H1 (cell line): ENCODE measurements around the gene MPZL3. TPM values are rescaled to one million over a fixed set of nuclear protein-coding genes. Genes with fewer than 3 reads are reported as not detected.

Source experiments
- CTCF ChIA-PET: fragments of 300-600 bp; sonication (Branson Sonifier 250); formaldehyde crosslinking; loops from one replicate; lab custom pipeline; 2021; ENCODE audit not compliant: partially characterized antibody; lab: Charles Lee
- POLR2A ChIA-PET: fragments of 300-600 bp; sonication (Branson Sonifier 250); formaldehyde crosslinking; loops from one replicate; lab custom pipeline; 2021; ENCODE audit warnings: inconsistent platforms; ENCODE audit not compliant: partially characterized antibody; lab: Charles Lee
- DNase-seq, 2 experiments: peaks; one replicate each; pipeline versions ENCODE4 v3.0.0 to v3.0.0-alpha.2; 2010 to 2022; ENCODE audit warnings: low spot score in 2 of 2, low read depth in 1 of 2, mixed read lengths in 1 of 2
- FAIRE-seq: peaks from 2 replicates; lab custom pipeline; 2011; peaks lifted over from hg19 to GRCh38; lab: Jason Lieb, UNC
- H2AFZ ChIP-seq: 2 replicates; pipeline ENCODE4 v1.8.1; 2012; ENCODE audit warnings: low read length, inconsistent platforms
- H2AK5ac ChIP-seq: 2 replicates; pipeline ENCODE4 v1.6.1; 2013; ENCODE audit warnings: low read depth, low read length
- H2BK120ac ChIP-seq: replicated peaks from 2 replicates; pipeline ENCODE3; 2013; ENCODE audit warnings: low read depth, low read length, inconsistent platforms
- H2BK12ac ChIP-seq: 2 replicates; pipeline ENCODE4 v1.6.1; 2013; ENCODE audit warnings: low read depth, low read length
- H2BK15ac ChIP-seq: 2 replicates; pipeline ENCODE4 v1.6.1; 2013; ENCODE audit warnings: low read length
- H2BK20ac ChIP-seq: 2 replicates; pipeline ENCODE4 v1.6.1; 2013; ENCODE audit warnings: low read length
- H2BK5ac ChIP-seq: 2 replicates; pipeline ENCODE4 v1.6.1; 2013; ENCODE audit warnings: low read depth, low read length
- H3K14ac ChIP-seq: 2 replicates; pipeline ENCODE4 v1.6.1; 2013; ENCODE audit warnings: inconsistent platforms; ENCODE audit not compliant: insufficient read length
- H3K18ac ChIP-seq: 2 replicates; pipeline ENCODE4 v1.6.1; 2013; ENCODE audit warnings: low read length; ENCODE audit errors: extremely low read depth
- H3K23ac ChIP-seq: 2 replicates; pipeline ENCODE4 v1.6.1; 2013; ENCODE audit warnings: inconsistent platforms; ENCODE audit not compliant: insufficient read length
- H3K23me2 ChIP-seq: 2 replicates; pipeline ENCODE4 v1.6.1; 2013; ENCODE audit warnings: low read depth, low read length
- H3K27ac ChIP-seq: 2 replicates; pipeline ENCODE4 v1.6.1; 2011; ENCODE audit warnings: low read depth, low read length, inconsistent platforms
- H3K27me3 ChIP-seq, 4 experiments: replicated peaks in 1 of 4; 1 replicate in 1 of 4; 2 replicates in 3 of 4; pipeline versions ENCODE4 v1.6.1 to v1.8.1; 2011 to 2013; ENCODE audit warnings: low read length in 3 of 4, mild to moderate bottlenecking in 3 of 4, inconsistent platforms in 2 of 4, mixed read lengths in 2 of 4, moderate library complexity in 1 of 4; ENCODE audit not compliant: control insufficient read depth in 3 of 4, insufficient read depth in 3 of 4; ENCODE audit errors: extremely low read depth in 1 of 4
- H3K36me3 ChIP-seq, 4 experiments: 2 replicates each; pipeline versions ENCODE4 v1.6.1 to v1.8.1; 2011 to 2013; ENCODE audit warnings: mild to moderate bottlenecking in 4 of 4, low read length in 3 of 4, moderate library complexity in 2 of 4, control low read depth in 1 of 4, inconsistent platforms in 1 of 4; ENCODE audit not compliant: insufficient read depth in 4 of 4, control insufficient read depth in 2 of 4
- H3K4ac ChIP-seq: replicated peaks from 2 replicates; pipeline ENCODE3; 2013; ENCODE audit warnings: low read length, low read depth, mixed read lengths, inconsistent platforms; ENCODE audit not compliant: insufficient read length
- H3K4me1 ChIP-seq, 4 experiments: replicated peaks in 1 of 4; 1 replicate in 1 of 4; 2 replicates in 3 of 4; pipeline versions ENCODE4 v1.6.1 to v1.8.1; 2011 to 2013; ENCODE audit warnings: low read length in 3 of 4, inconsistent platforms in 2 of 4, mixed read lengths in 1 of 4; ENCODE audit not compliant: insufficient read depth in 4 of 4, control insufficient read depth in 3 of 4
- H3K4me2 ChIP-seq, 2 experiments: 2 replicates each; pipeline versions ENCODE4 v1.6.1 to v1.8.1; 2011 to 2013; ENCODE audit warnings: low read depth in 2 of 2, low read length in 2 of 2, control low read depth in 1 of 2, inconsistent platforms in 1 of 2, mild to moderate bottlenecking in 1 of 2; ENCODE audit not compliant: insufficient read depth in 1 of 2
- H3K4me3 ChIP-seq, 4 experiments: fragments of 200-600, 300-600 bp in 1 of 4; sonication (generic), shearing (Covaris generic), sonication (Bioruptor Twin) in 1 of 4; 2 replicates each; pipeline versions ENCODE4 v1.5.1 to v1.8.1; 2011 to 2016; ENCODE audit warnings: low read length in 4 of 4, low read depth in 3 of 4, control low read depth in 2 of 4, inconsistent platforms in 2 of 4, mild to moderate bottlenecking in 2 of 4, mixed read lengths in 1 of 4, moderate library complexity in 1 of 4; ENCODE audit not compliant: insufficient read depth in 2 of 4; ENCODE audit errors: extremely low read depth in 1 of 4
- H3K56ac ChIP-seq: replicated peaks from 2 replicates; pipeline ENCODE3; 2013; ENCODE audit warnings: low read depth, mild to moderate bottlenecking, mixed read lengths, low read length, inconsistent platforms; ENCODE audit not compliant: insufficient read length
- H3K79me1 ChIP-seq: 2 replicates; pipeline ENCODE4 v1.6.1; 2013; ENCODE audit warnings: low read depth, low read length, control low read depth
- H3K79me2 ChIP-seq, 2 experiments: 2 replicates each; pipeline versions ENCODE4 v1.6.1 to v1.8.1; 2012 to 2013; ENCODE audit warnings: low read length in 2 of 2, mild to moderate bottlenecking in 2 of 2, inconsistent platforms in 1 of 2; ENCODE audit not compliant: insufficient read depth in 2 of 2, control insufficient read depth in 1 of 2
- H3K9ac ChIP-seq, 4 experiments: replicated peaks in 1 of 4; 1 replicate in 1 of 4; 2 replicates in 3 of 4; pipeline versions ENCODE4 v1.6.1 to v1.8.1; 2011 to 2013; ENCODE audit warnings: low read depth in 3 of 4, low read length in 3 of 4, control low read depth in 2 of 4, mild to moderate bottlenecking in 2 of 4, moderate library complexity in 2 of 4, inconsistent platforms in 1 of 4; ENCODE audit errors: extremely low read depth in 1 of 4
- H3K9me3 ChIP-seq, 2 experiments: 2 replicates each; pipeline versions ENCODE4 v1.6.1 to v1.8.1; 2012 to 2013; ENCODE audit warnings: mild to moderate bottlenecking in 2 of 2, moderate library complexity in 2 of 2, control low read depth in 1 of 2, inconsistent platforms in 1 of 2, low read depth in 1 of 2, low read length in 1 of 2, mixed read lengths in 1 of 2; ENCODE audit not compliant: insufficient read depth in 2 of 2
- H4K20me1 ChIP-seq, 2 experiments: replicated peaks in 1 of 2; 2 replicates each; pipeline versions ENCODE3 to v1.8.1; 2011 to 2013; ENCODE audit warnings: inconsistent platforms in 2 of 2, low read length in 2 of 2, mild to moderate bottlenecking in 1 of 2; ENCODE audit not compliant: insufficient read depth in 2 of 2, control insufficient read depth in 1 of 2
- H4K5ac ChIP-seq: 2 replicates; pipeline ENCODE4 v1.6.1; 2013; ENCODE audit warnings: low read length, low read depth, mixed read lengths, inconsistent platforms; ENCODE audit not compliant: insufficient read length
- H4K8ac ChIP-seq: 2 replicates; pipeline ENCODE4 v1.8.0; 2013; ENCODE audit warnings: mild to moderate bottlenecking, moderate library complexity, low read length, inconsistent platforms; ENCODE audit not compliant: insufficient read depth; ENCODE audit errors: extremely low read depth
- H4K91ac ChIP-seq: replicated peaks from 2 replicates; pipeline ENCODE3; 2013; ENCODE audit warnings: low read length, mixed read lengths, inconsistent platforms; ENCODE audit not compliant: insufficient read length
- HDAC2 ChIP-seq, 2 experiments: fragments of 300-600 bp in 1 of 2; sonication (generic) in 1 of 2; IDR thresholded peaks; 2 replicates each; pipeline ENCODE4 v1.6.1; 2011 to 2012; ENCODE audit warnings: low read depth in 2 of 2, low read length in 2 of 2, mild to moderate bottlenecking in 2 of 2, moderate library complexity in 2 of 2, borderline replicate concordance in 1 of 2, inconsistent platforms in 1 of 2
- JUND ChIP-seq: IDR thresholded peaks from 2 replicates; pipeline ENCODE4 v1.6.1; 2011; ENCODE audit warnings: mild to moderate bottlenecking, improper control_type of control experiment, low read length
- KDM1A ChIP-seq: fragments of 200-600, 300-600 bp; sonication (generic); IDR thresholded peaks from 2 replicates; pipeline ENCODE4 v1.7.1; 2016; ENCODE audit warnings: mild to moderate bottlenecking, low read length, borderline replicate concordance
- WGBS, 2 experiments: shearing (Covaris generic) in 1 of 2; methylation state at CpG; one replicate each; pipeline versions ENCODE4 v1.1.6 to v1.1.7; 2013 to 2015; ENCODE audit warnings: low lambda C conversion rate in 2 of 2, mixed read lengths in 2 of 2, inconsistent platforms in 1 of 2, low coverage in 1 of 2, missing lambda C conversion rate in 1 of 2; ENCODE audit not compliant: insufficient replicate concordance in 2 of 2, insufficient coverage in 1 of 2, insufficient read length in 1 of 2; ENCODE audit errors: extremely low coverage in 1 of 2, missing lambda C conversion rate in 1 of 2; 5-methylcytosine and 5-hydroxymethylcytosine counted together
- polyA plus RNA-seq, 7 experiments: library from polyadenylated mRNA; depleted of rRNA in 3 of 7; stranded (reverse) in 5 of 7; unstranded in 2 of 7; fragments of >200 nt in 5 of 7; fragments of 200-250 nt in 2 of 7; gene quantifications; 1 replicate in 5 of 7; 2 replicates in 1 of 7; 4 replicates in 1 of 7; pipeline versions ENCODE4 v1.2.1 to v1.2.3, GENCODE V29; 2011 to 2013; ENCODE audit warnings: missing spikeins in 2 of 7, mixed read lengths in 2 of 7
- total RNA-seq: library from RNA; stranded (reverse); fragmentation: NEBNext Ultra II Directional; extraction: Animal tissue kit (Norgen Biotek cat#: 25700); gene quantifications from 2 replicates; pipeline ENCODE4 v1.2.1, GENCODE V29; 2021

MPZL3 gene
- total and polyA plus RNA-seq, 2 of the 8 experiments (the other 6 are each of a cell fraction or from before 2014, with no cell fraction given) = 1.1 to 3.9 TPM

DNA sequence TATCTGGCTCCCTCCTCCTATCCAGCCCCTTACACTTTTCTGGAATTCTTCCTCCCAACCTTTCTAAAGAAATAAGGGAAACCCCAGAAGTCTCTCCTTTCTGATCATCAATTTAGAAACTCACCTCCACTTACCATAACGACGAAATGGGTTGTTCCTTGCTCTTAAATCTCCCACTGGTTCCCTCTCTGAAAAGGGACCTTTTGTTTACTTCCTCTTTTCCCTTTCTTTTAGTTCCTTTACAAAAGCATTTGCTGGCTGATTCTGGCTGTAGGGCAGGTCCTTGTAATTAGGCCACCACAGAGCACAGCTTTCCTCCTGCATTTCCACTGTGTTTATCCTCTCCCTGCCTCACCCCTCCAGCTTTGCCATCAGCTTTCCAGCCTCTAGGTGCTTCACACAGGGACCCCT, 39.4 kb downstream of the MPZL3 start:
- 60% methylated on average over 2 of the region's 2 CpGs; no CpG with 5 or more reads in 1 of the 2 experiments for WGBS, 2 experiments

More for the DNA sequence above, 39.4 kb downstream of the MPZL3 start:
- H3K18ac ChIP-seq = no peak overlapping the region; the same call in 1 of the 2 replicates
- H2BK15ac ChIP-seq = no peak overlapping the region
- no peak overlapping the region for H4K5ac ChIP-seq
- H3K9me3 ChIP-seq = no peaks in the 10 kb centered on the region
- H4K20me1 ChIP-seq = no peaks in the 10 kb centered on the region
- H2BK20ac ChIP-seq = no peak overlapping the region
- H2BK12ac ChIP-seq = 0 out of 2 replicates have a peak overlapping the region, but pooled peaks have one; percentile 21
- H4K91ac ChIP-seq = peak overlapping the region; percentile 22
- no peak overlapping the region for H3K27ac ChIP-seq
- POLR2A ChIA-PET = interaction anchor here (1.5 kb wide), 1 partner anchor 26 kb away, joined by 3 read pairs; no protein-coding TSS in a partner anchor
- no peak for TF ChIP-seq JUND
- TF ChIP-seq KDM1A = peak; percentile 97
- peak in 1 of 2 experiments; percentile 57; a peak in 1 of 4 replicates for TF ChIP-seq HDAC2 (IDR thresholded peaks at IDR 0.05; ENCODE audit: borderline replicate concordance in 1 of 2, low read depth in 2 of 2, low read length in 2 of 2)
- no peak overlapping the region for H2AK5ac ChIP-seq
- no peak overlapping the region for H3K14ac ChIP-seq
- H3K4ac ChIP-seq = no peak overlapping the region
- no peak overlapping the region for H3K23ac ChIP-seq
- no peaks in the 10 kb centered on the region for H3K36me3 ChIP-seq
- no peaks in the 10 kb centered on the region for H3K79me1 ChIP-seq
- no peak overlapping the region for H3K56ac ChIP-seq
- H3K4me2 ChIP-seq = no peak overlapping the region; a peak in 1 of 4 replicates
- no peak overlapping the region for H3K4me3 ChIP-seq
- FAIRE-seq (no peak), DNase-seq (no peak)
- CTCF ChIA-PET = interaction anchor here (1.0 to 5.9 kb wide), 5 partner anchors 9 to 42 kb away, joined by 3 to 38 read pairs (median 8); partner anchors contain the start of gene JAML
- H2BK120ac ChIP-seq = no peak overlapping the region
- H2BK5ac ChIP-seq = no peak overlapping the region
- H3K9ac ChIP-seq = no peak overlapping the region
- no peaks in the 10 kb centered on the region for H3K27me3 ChIP-seq
- H4K8ac ChIP-seq = no peak overlapping the region
- H3K23me2 ChIP-seq = no peaks in the 10 kb centered on the region
- no peak overlapping the region for H2AFZ ChIP-seq
- H3K79me2 ChIP-seq = no peaks in the 10 kb centered on the region
- peaks cover 6 to 21% (median 20%) of the 10 kb centered on the region in 4 experiments; a peak in 6 of 7 replicates for H3K4me1 ChIP-seq
